Heart left ventricle (tissue), 11 donors: ENCODE data around the gene DIDO1. TPM values are rescaled to one million over a fixed set of nuclear protein-coding genes. Genes with fewer than 3 reads are reported as not detected.

Source experiments
- polyA plus RNA-seq, 2 donors: library from polyadenylated mRNA; stranded (reverse); fragments of 200-250 nt; gene quantifications; one replicate each; pipeline ENCODE4 v1.2.3, GENCODE V29; 2013
- total RNA-seq, 9 donors: library from RNA; depleted of rRNA in 2 of 9; stranded (reverse); fragments of >200 nt in 2 of 9; fragmentation: NEBNext Ultra II Directional in 3 of 9; extraction: Animal tissue kit (Norgen Biotek cat#: 25700) in 3 of 9; gene quantifications; one replicate each; pipeline versions ENCODE4 v1.1.0 to v1.2.4, GENCODE V29; 2016 to 2023
- donor health status: ischemic (EF 13 %, LVEDD 7.1; RV severe dilation, severe dysfunction).
- donor health status: healthy with polysubstance abuse.
- donor health status: DM: no; HTN: yes; CAD: no.
- donor health status: DM: no; HTN: no; CAD: no.
- donor health status: ischemic (EF 25% LVEDD 5.7; RV mildly dilated, moderate dysfunction).
- donor health status: healthy.
- donor health status: DM: yes; HTN: yes; CAD: no.
- donor health status: PGD.
- donor health status: nonischemic (EF 23%, LVEDD 6.1; RV moderate dilation, normal function).

DIDO1 gene
- total and polyA plus RNA-seq, 11 donors: 16.5 to 46.2 (median 38.4) TPM

Other genes starting within 250 kb of the DIDO1 start
- gene NTSR1, start 217.7 kb downstream of the DIDO1 start, total RNA-seq: under 1 TPM in 3 of 9 donors, not detected in 6; 0.07 to 0.32 (median 0.07) TPM
- gene NTSR1, start 217.7 kb downstream of the DIDO1 start, polyA plus RNA-seq: under 1 TPM in 1 of 2 donors, not detected in 1; 0.01 TPM
- gene MRGBP, start 130.0 kb downstream of the DIDO1 start, total RNA-seq: 10 to 100 TPM in 1 of 9 donors, 1 to 10 TPM in 8; 7.2 to 10.5 (median 8.7) TPM
- 10 to 100 TPM in 1 of 2 donors, 1 to 10 TPM in 1; 7.1 to 10.2 TPM for gene MRGBP, start 130.0 kb downstream of the DIDO1 start, polyA plus RNA-seq
- gene OGFR, start 121.7 kb downstream of the DIDO1 start, total RNA-seq: 10 to 100 TPM; 14.9 to 46.9 (median 19.2) TPM
- 10 to 100 TPM; 23.6 to 25.3 TPM for gene OGFR, start 121.7 kb downstream of the DIDO1 start, polyA plus RNA-seq
- 1 to 10 TPM in 8 of 9 donors, under 1 TPM in 1; 0.67 to 6.0 (median 1.9) TPM for gene COL9A3, start 109.5 kb downstream of the DIDO1 start, total RNA-seq
- gene COL9A3, start 109.5 kb downstream of the DIDO1 start, polyA plus RNA-seq: 1 to 10 TPM; 2.0 to 4.7 TPM
- 1 to 10 TPM; 4.5 to 8.2 (median 6.1) TPM for gene TCFL5, start 64.7 kb downstream of the DIDO1 start, total RNA-seq
- gene TCFL5, start 64.7 kb downstream of the DIDO1 start, polyA plus RNA-seq: 1 to 10 TPM; 2.5 to 3.7 TPM
- gene GID8, start 11.6 kb upstream of the DIDO1 start, total RNA-seq: 10 to 100 TPM; 14.7 to 22.2 (median 16.3) TPM
- 10 to 100 TPM in 1 of 2 donors, 1 to 10 TPM in 1; 6.2 to 15.8 TPM for gene GID8, start 11.6 kb upstream of the DIDO1 start, polyA plus RNA-seq
- gene SLC17A9, start 26.2 kb upstream of the DIDO1 start, total RNA-seq: 1 to 10 TPM in 3 of 9 donors, under 1 TPM in 6; 0.16 to 6.6 (median 0.67) TPM
- gene SLC17A9, start 26.2 kb upstream of the DIDO1 start, polyA plus RNA-seq: 1 to 10 TPM; 1.7 to 2.6 TPM
- not detected for gene BHLHE23, start 80.5 kb upstream of the DIDO1 start, total RNA-seq
- not detected for gene BHLHE23, start 80.5 kb upstream of the DIDO1 start, polyA plus RNA-seq